Sigmoid colon (tissue), 4 donors: ENCODE results near the gene NRG3.

ENCODE experiments used
- CTCF ChIP-seq, 4 experiments: fragments of 450-650 bp in 3 of 4; fragments of 200-600 bp in 1 of 4; IDR thresholded peaks; one replicate each; pipeline ENCODE4 v1.5.1; 2016 to 2019; ENCODE audit warnings: antibody characterized with exemption in 4 of 4, mild to moderate bottlenecking in 3 of 4, moderate library complexity in 2 of 4
- POLR2A ChIP-seq, 2 donors: fragments of 450-650 bp; IDR thresholded peaks; one replicate each; pipeline ENCODE4 v1.6.1; 2016; ENCODE audit warnings: antibody characterized with exemption in 2 of 2, mild to moderate bottlenecking in 2 of 2, moderate library complexity in 2 of 2
- POLR2AphosphoS5 ChIP-seq, 4 donors: sonication (generic); formaldehyde crosslinking; IDR thresholded peaks; one replicate each; pipeline ENCODE4 v1.6.1; 2017; ENCODE audit warnings: antibody characterized with exemption in 4 of 4

GRCh38 chr10:82321724-82322123, 446.7 kb downstream of the NRG3 start:
- TF ChIP-seq POLR2AphosphoS5 (IDR thresholded peaks at IDR 0.05) (no peak), POLR2A (IDR thresholded peaks at IDR 0.05) (no peak), CTCF (IDR thresholded peaks at IDR 0.05) (no peak)
